Left hindlimb (tissue), 1 donor: Measurements from ENCODE around the gene RCN1.
"Not testable (repeated sequence)": the region's sequence is repeated elsewhere in the genome, so short reads cannot be mapped to it uniquely, and the experiment has no call there.

Source experiments
- DNase-seq: peaks from one replicate; pipeline ENCODE4 v3.0.0-alpha.2; 2018

Gene RCN1

GRCh38 chr11:32090545-32091370, at the start of gene RCN1:
Gene RCN1 (plus strand): TSS chr11:32091074. CDS start chr11:32091197, 123 bp downstream.
- DNase-seq: peak; percentile 94

- no peak for DNase-seq
Observed at GRCh38 chr11:32043737-32044136, 47.1 kb upstream of the RCN1 start.

DNA sequence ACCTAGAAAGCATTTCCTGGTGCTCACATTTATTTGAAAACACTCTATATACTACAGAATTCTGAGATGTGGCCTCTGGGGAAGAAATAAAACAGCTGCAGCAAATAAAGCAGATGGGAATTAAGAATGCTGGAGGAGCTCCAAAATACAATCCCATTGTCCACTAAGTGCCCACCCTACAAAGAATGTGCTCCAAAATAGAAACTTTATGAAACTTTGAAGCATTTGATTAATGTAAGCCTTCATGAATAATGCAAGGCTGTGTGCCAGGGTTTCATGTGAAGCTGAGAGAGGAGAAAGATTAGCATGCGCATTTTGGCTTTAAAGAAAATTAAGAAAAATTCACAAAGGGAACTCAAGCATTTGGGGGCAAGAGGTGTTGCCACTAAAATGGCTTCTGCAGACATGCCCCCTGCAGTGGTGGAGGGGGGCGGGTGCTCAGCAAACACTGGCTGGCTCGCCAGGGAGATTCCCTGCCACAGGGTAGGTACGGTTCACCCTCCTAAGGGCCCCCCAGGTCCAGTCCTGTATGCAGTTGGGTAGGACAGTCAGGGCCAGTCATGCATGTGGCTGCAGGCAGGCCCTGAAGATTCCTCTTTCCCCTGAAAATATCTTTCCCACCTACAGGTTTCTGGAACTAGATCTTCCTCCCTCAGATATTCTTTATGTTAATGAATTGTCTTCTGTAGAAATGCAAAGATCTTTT, 46.6 kb upstream of the RCN1 start:
- DNase-seq: no peak

GRCh38 chr11:32045456-32045855, 45.4 kb upstream of the RCN1 start:
- no peak for DNase-seq

GRCh38 chr11:32050264-32050663, 40.6 kb upstream of the RCN1 start:
- DNase-seq: no peak

GRCh38 chr11:32052215-32052614, 38.7 kb upstream of the RCN1 start:
- DNase-seq: peak; percentile 45

DNA sequence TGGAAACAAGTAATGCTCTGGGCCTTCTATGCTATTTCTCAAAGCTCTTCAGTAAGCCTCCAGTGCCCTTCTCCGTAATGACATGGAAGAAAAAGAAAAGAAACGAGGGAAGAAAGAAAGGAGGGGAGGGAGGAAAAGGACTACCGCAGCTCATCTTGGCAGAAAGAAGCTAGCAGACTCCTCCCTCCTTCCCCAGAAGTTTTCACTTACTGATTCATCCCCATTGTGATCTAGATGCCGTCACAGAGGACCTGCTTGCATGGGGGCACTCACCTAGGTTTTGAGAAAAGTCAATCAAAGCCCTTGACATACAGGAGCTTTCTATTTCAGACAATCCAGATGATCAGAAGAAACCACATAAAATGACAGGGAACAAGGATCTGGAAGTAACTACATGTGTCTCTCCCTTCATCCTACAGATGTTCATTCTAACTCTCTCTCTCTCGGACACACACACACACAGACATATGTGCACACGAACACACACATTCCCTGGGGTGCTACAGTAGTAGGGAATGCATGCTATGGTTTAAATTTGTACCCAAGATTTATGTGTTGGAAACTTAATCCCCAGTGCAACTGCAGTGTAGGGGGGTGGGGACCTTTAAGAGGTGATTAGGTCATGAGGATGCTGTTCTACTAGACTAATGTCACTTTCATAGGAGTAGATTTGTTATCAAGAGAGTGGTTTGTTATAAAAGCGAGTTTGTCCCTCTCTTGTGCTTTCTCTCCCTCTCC, 37.6 kb upstream of the RCN1 start:
- DNase-seq: no peak

DNA sequence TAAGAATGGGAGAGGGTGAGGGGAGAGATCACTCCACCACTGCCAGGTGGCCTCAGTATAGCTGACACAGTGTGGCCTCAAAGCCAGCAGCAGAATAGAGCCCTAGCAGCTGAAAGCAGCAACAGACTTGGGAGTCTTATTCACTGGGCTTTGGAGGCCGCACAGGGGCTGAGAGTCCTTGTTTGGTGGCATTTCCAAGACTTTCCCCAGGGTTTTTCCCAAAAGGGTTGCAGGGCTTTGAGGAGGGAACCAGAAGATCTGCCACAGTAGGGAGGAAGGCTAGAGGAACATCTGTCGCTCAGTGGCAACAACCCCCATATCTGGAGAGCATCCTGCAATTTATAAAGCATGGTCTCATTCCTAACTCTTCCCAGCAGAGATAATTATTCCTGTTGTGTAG, 35.0 kb upstream of the RCN1 start:
- DNase-seq: no peak

DNA sequence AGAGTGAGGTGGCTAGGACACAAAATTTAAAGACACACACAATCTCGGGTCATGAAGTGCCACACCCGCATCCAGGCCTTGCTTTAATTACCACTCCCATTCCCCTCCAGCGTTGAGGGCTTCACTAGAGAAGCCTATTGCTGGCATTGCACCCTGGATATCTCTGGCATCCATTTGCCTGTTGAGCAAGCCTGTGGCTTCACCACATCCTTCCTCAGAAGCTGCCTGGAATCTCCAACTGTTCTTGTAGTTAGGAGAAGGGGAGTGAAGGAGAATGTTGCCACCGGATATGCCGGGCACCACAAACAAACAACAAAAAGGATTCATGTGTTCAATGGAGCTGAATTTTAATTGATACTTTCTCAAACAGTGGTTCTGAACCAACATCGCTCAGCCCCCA, 34.4 kb upstream of the RCN1 start:
- peak; percentile 34 for DNase-seq

GRCh38 chr11:32059686-32060462, 31.0 kb upstream of the RCN1 start:
- DNase-seq: no peak

DNA sequence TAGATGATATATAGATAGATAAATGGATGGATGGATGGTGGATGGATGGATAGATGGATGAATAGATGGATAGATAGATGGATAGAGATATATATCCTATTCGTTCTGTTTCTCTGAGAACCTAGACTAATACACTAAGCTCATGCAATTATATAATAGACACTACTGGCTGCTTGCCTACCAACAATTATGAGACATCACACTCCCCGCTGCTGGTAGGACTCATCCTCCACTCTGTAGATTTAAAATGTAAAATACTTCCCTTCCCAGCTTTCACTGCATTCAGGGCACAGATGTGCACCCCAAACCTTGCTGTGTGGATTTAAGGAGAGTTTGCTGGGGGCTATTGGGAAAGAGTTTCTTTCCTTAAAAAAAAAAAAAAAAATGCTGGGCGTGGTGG, 28.3 kb upstream of the RCN1 start:
- no peak for DNase-seq

- DNase-seq: not testable (repeated sequence)
Observed at GRCh38 chr11:32063031-32063430, 27.8 kb upstream of the RCN1 start.

- no peak for DNase-seq
Observed at GRCh38 chr11:32065865-32066629, 24.8 kb upstream of the RCN1 start.

GRCh38 chr11:32068134-32068870, 22.6 kb upstream of the RCN1 start:
- DNase-seq: no peak

DNA sequence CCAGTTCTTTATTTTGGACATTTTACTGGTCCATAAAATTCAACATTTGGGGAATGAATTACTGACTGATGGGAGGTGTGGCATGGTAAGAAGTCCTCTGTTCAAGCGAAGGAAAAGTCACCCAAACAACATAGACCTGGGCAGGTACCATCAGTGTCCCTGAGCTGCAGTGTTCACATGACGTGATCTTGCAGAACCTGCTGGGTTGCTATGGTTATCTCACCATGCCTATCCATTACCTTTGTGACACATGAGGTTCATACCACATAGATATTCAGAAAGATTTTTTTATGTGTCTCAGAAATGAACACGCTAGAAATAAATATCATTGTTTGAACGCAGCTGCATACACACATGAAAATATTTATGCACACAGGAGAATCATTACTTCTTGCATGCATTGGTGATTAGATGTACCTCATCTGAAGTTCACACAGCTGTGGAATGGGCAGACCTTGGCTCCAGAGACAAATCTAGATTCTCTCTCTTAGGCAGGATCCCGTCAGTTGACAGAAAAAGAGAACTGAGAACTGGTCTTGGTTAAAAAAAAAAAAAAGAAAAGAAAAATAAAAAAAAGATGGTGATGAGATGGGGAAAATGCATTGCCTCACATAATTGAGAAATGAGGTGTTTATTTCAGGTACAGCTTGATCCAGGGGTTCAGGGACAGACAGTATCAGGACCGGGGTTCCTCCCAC, 21.4 kb upstream of the RCN1 start:
- DNase-seq: no peak

DNA sequence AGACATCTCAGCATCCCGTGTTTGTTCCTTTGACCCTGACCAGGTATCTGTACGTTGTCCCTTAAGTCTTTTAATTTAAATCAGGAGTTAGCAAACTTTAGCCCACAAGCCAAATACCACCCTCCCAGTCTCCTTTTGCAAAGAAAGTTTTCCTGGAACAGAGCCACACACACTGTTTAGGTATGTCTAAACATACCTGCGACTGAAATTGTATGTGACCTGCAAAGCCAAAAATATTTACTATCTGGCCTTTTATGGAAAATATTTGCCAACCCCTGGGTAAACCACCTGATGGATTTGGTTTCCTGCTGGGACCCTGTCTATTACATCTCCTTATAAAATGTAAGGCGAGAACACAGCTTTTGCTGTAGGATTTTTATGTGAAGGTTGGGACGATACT, 20.2 kb upstream of the RCN1 start:
- DNase-seq: no peak

DNA sequence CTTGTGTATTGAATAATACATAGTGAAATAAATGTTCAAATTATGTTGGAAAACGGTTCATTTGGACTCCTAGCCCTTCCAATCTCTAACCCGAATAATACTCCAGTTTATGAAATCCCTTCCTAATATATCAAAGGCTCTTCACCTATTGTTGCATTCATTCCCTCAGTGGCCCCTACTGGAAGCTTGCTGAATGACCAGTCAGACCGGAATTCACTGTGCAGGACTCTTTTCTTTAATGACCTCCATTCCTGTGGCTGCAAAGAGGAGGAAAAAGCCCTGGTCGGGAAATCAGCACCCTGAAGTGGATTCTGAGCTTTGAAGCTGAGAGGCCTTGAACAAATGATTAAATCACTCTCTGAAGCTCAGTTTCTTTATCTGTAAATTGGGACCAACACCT, 19.1 kb upstream of the RCN1 start:
- DNase-seq: no peak

DNA sequence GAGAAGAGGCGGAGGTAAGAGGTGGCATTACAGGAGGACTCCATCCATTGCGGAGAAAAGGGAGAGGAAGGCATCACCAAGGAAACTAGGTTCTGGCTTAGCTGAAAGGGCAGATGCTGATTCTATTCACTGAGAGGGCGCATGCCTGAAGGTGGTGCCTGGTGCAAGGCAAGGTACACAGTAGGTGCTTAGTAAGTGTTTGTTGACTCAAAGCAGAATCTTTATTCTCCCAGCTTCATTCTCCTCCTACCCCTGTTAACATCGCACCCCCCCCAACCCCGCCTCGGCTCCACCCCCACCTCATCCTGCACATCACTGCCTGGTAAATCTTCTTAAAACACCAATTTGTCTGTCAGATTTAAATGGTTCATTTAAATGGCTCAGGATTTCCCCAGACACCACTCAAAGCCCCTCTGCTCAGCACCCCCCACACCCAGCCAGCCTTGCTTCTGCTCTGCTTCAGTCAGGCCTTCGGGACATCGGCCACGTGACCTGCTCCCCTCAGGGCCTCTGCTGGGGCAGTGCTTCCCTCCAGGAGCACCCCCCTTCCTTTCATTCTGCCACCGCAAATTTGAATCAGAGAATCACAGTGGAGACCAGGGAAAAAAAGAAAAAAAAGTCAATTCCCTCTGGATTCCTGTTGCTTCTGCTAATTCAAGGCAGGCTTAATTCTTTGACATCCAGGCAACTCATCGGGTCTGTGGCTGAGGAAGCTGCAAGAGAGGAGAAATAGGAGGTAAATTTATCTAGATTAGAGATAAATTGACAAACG, 17.8 kb upstream of the RCN1 start:
- DNase-seq: no peak

- no peak for DNase-seq
Observed at GRCh38 chr11:32073644-32074026, 17.2 kb upstream of the RCN1 start.

DNA sequence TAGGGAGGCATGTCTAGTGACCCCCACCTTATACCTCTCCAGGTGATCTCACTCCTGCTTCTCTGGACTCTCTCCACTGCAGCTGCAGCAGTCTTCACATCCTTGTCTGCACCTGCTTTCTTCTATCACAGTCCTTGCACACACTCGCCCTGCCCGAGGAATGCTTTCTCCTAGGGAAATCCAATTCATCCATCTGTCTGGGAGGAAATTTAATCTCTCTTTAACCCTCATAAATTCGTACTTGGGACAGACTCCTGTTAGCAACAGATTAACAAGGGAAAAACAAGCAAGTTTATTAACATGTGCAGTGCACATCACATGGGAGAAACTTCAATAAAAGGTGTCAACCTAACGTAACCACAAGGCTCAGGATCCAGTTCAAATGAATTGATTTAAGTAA, 11.3 kb upstream of the RCN1 start:
- DNase-seq: no peak
